HEK293T (cell line): ENCODE data around the gene CC2D2B.
A peak's percentile ranks its signal among the peaks of the same experiment; 100 is the strongest.

Experiments used
- CTCF ChIA-PET: fragments of 350-600 bp; formaldehyde crosslinking; extraction: SDS; loops from one replicate; lab custom pipeline; 2021; ENCODE audit warnings: antibody characterized with exemption, inconsistent platforms; lab: Yijun Ruan, JAX
- POLR2A ChIA-PET: fragments of 350-600 bp; formaldehyde crosslinking; extraction: SDS; loops from one replicate; lab custom pipeline; 2020; ENCODE audit warnings: antibody characterized with exemption, inconsistent platforms; lab: Yijun Ruan, JAX
- DNase-seq: peaks from one replicate; pipeline ENCODE4 v3.0.0; 2012; ENCODE audit warnings: mixed read lengths; ENCODE audit errors: extremely low spot score
- ARNT ChIP-seq: fragments of 450-650 bp; IDR thresholded peaks from 2 replicates; pipeline ENCODE4 v1.6.1; 2017; ENCODE audit warnings: mild to moderate bottlenecking
- BHLHE40 ChIP-seq: fragments of 450-650 bp; IDR thresholded peaks from 2 replicates; pipeline ENCODE4 v1.6.1; 2016; ENCODE audit warnings: mild to moderate bottlenecking, moderate library complexity, borderline replicate concordance
- CTBP1 ChIP-seq: fragments of 450-650 bp; IDR thresholded peaks from 2 replicates; pipeline ENCODE4 v1.6.1; 2016; ENCODE audit warnings: borderline replicate concordance
- ELF4 ChIP-seq: fragments of 450-650 bp; IDR thresholded peaks from 2 replicates; pipeline ENCODE4 v1.6.1; 2017; ENCODE audit warnings: antibody characterized with exemption
- FOXA1 ChIP-seq: fragments of 450-650 bp; IDR thresholded peaks from 2 replicates; pipeline ENCODE4 v1.6.1; 2016; ENCODE audit warnings: mild to moderate bottlenecking
- FOXK2 ChIP-seq: fragments of 450-650 bp; IDR thresholded peaks from 2 replicates; pipeline ENCODE4 v1.6.1; 2016; ENCODE audit warnings: mild to moderate bottlenecking
- FOXM1 ChIP-seq: fragments of 450-650 bp; IDR thresholded peaks from 2 replicates; pipeline ENCODE4 v1.6.1; 2017; ENCODE audit warnings: mild to moderate bottlenecking, borderline replicate concordance
- HDGF ChIP-seq: fragments of 450-650 bp; IDR thresholded peaks from 2 replicates; pipeline ENCODE4 v1.6.1; 2017; ENCODE audit warnings: antibody characterized with exemption, borderline replicate concordance
- L3MBTL2 ChIP-seq: fragments of 450-650 bp; conservative IDR thresholded peaks from 2 replicates; pipeline ENCODE4 v1.6.1; 2016; ENCODE audit warnings: mild to moderate bottlenecking
- LEF1 ChIP-seq: fragments of 450-650 bp; IDR thresholded peaks from 2 replicates; pipeline ENCODE4 v1.6.1; 2017; ENCODE audit warnings: mild to moderate bottlenecking, borderline replicate concordance
- NFRKB ChIP-seq: fragments of 450-650 bp; IDR thresholded peaks from 2 replicates; pipeline ENCODE4 v1.6.1; 2016; ENCODE audit warnings: mild to moderate bottlenecking, moderate library complexity
- PKNOX1 ChIP-seq: fragments of 450-650 bp; IDR thresholded peaks from 2 replicates; pipeline ENCODE4 v1.6.1; 2016
- SP1 ChIP-seq: fragments of 450-650 bp; IDR thresholded peaks from 2 replicates; pipeline ENCODE4 v1.6.1; 2017
- SUZ12 ChIP-seq: fragments of 450-650 bp; IDR thresholded peaks from 2 replicates; pipeline ENCODE4 v1.6.1; 2016; ENCODE audit warnings: mild to moderate bottlenecking
- TARDBP ChIP-seq: fragments of 450-650 bp; IDR thresholded peaks from 2 replicates; pipeline ENCODE4 v1.6.1; 2016
- ZNF384 ChIP-seq: fragments of 450-650 bp; IDR thresholded peaks from 2 replicates; pipeline ENCODE4 v1.6.1; 2016

CC2D2B gene

GRCh38 chr10:96038476-96039387 lies 131.0 kb downstream of the CC2D2B start:
- ChIA-PET CTCF (no interaction called here), POLR2A (no interaction called here)
- DNase-seq: no peak
- no peak for TF ChIP-seq SUZ12
- no peak for TF ChIP-seq ELF4
- no peak for TF ChIP-seq TARDBP
- TF ChIP-seq BHLHE40: no peak

GRCh38 chr10:96041146-96041545 lies 133.4 kb downstream of the CC2D2B start:
- TF ChIP-seq SP1 (no peak), FOXK2 (no peak)
- ChIA-PET POLR2A (no interaction called here), CTCF (no interaction called here)
- DNase-seq: no peak

GRCh38 chr10:96043033-96043892 lies 135.5 kb downstream of the CC2D2B start, which contains the start of gene CCNJ:
CCNJ (plus strand) TSS chr10:96043583; CDS start chr10:96044394, 811 bp downstream.
- ChIA-PET CTCF (interaction anchor here (0.6 to 1.3 kb wide), 2 partner anchors 186 to 329 kb away, joined by 3 read pairs; no protein-coding TSS in a partner anchor), POLR2A (interaction anchor here (0.6 to 1.3 kb wide), 6 partner anchors 11 to 251 kb away, joined by 3 to 5 read pairs (median 3); partner anchors contain the start of gene ZNF518A)
- peak; percentile 98 for DNase-seq
- no peak for TF ChIP-seq SUZ12
- TF ChIP-seq TARDBP: no peak
- TF ChIP-seq CTBP1: no peak
- no peak for TF ChIP-seq FOXA1
- TF ChIP-seq ARNT: no peak
- TF ChIP-seq LEF1: peak; percentile 70; the same call in 1 of the 2 replicates
- no peak for TF ChIP-seq BHLHE40
- TF ChIP-seq FOXM1: peak; percentile 54; the same call in 1 of the 2 replicates
- TF ChIP-seq HDGF: no peak
- TF ChIP-seq ELF4: 0 out of 2 replicates have a peak, but pooled peaks have one; percentile 2
- no peak for TF ChIP-seq SP1
- TF ChIP-seq PKNOX1: no peak
- TF ChIP-seq ZNF384: no peak
- TF ChIP-seq FOXK2: no peak
- no peak for TF ChIP-seq NFRKB
- TF ChIP-seq L3MBTL2: peak; percentile 99

GRCh38 chr10:96043893-96044715 lies 136.3 kb downstream of the CC2D2B start:
- TF ChIP-seq SUZ12 (no peak), CTBP1 (peak; percentile 46; the same call in 1 of the 2 replicates), L3MBTL2 (peak; percentile 58), ZNF384 (no peak)
- POLR2A ChIA-PET: interaction anchor here (1.0 to 1.3 kb wide), 4 partner anchors 20 to 86 kb away, joined by 3 to 4 read pairs (median 4); partner anchors contain the start of gene ZNF518A
- CTCF ChIA-PET: interaction anchor here (0.6 to 1.3 kb wide), 2 partner anchors 185 to 328 kb away, joined by 3 read pairs; no protein-coding TSS in a partner anchor
- DNase-seq: peak; percentile 65

GRCh38 chr10:96044736-96045135 lies 137.0 kb downstream of the CC2D2B start:
- ChIA-PET POLR2A (interaction anchor here (1.0 to 1.3 kb wide), 2 partner anchors 19 to 45 kb away, joined by 3 to 4 read pairs; no protein-coding TSS in a partner anchor), CTCF (no interaction called here)
- TF ChIP-seq ARNT: no peak
- TF ChIP-seq ELF4: no peak
- no peak for TF ChIP-seq NFRKB
- TF ChIP-seq FOXK2: no peak
- TF ChIP-seq TARDBP: no peak
- TF ChIP-seq SP1: no peak
- TF ChIP-seq FOXM1: no peak
- TF ChIP-seq CTBP1: no peak
- TF ChIP-seq FOXA1: no peak
- no peak for TF ChIP-seq L3MBTL2
- peak; percentile 15 for DNase-seq

- CTCF ChIA-PET: no interaction called here
- POLR2A ChIA-PET: interaction anchor here (0.7 to 1.6 kb wide), 2 partner anchors 43 to 84 kb away, joined by 3 to 8 read pairs; partner anchors contain the start of gene ZNF518A
- no peak for DNase-seq
- no peak for TF ChIP-seq FOXM1
- TF ChIP-seq L3MBTL2: no peak
- TF ChIP-seq PKNOX1: no peak
- no peak for TF ChIP-seq NFRKB
- no peak for TF ChIP-seq ZNF384
- no peak for TF ChIP-seq ELF4
- no peak for TF ChIP-seq HDGF
- no peak for TF ChIP-seq SP1
- no peak for TF ChIP-seq SUZ12
- no peak for TF ChIP-seq FOXK2
- TF ChIP-seq ARNT: no peak
Measured at GRCh38 chr10:96046546-96046945, 138.8 kb downstream of the CC2D2B start.
